ENCODE data around the gene GAST. TPM values are rescaled to one million over a fixed set of nuclear protein-coding genes. Genes with fewer than 3 reads are reported as not detected.
A peak's percentile ranks its signal among the peaks of the same experiment; 100 is the strongest.

Gene GAST
- total RNA-seq, 1 experiment from 2014 or later: not detected

GRCh38 chr17:41664587-41665565 lies 47.3 kb upstream of the GAST start:
- CTCF ChIA-PET: interaction anchor here (0.6 to 11.5 kb wide), 31 partner anchors 11 to 1307 kb away, joined by 3 to 566 read pairs (median 4); partner anchors contain the start of genes KRT13 and KRT9
- BruUV-seq (replicated peaks): no TSS peak
- TF ChIP-seq CTCF (IDR thresholded peaks at IDR 0.05; ENCODE audit: unreplicated experiment): no peak
- POLR2A ChIA-PET: interaction anchor here (0.6 to 7.3 kb wide), 17 partner anchors 9 to 1167 kb away, joined by 3 to 148 read pairs (median 5); partner anchors contain the start of genes EIF1 and KRT17
- peak overlapping the region; percentile 66 for H3K27ac Mint-ChIP-seq (ENCODE audit: low read depth, unreplicated experiment)
- peak overlapping the region; percentile 70 for H3K4me3 Mint-ChIP-seq (ENCODE audit: unreplicated experiment)
- no peaks in the 10 kb centered on the region for H3K36me3 Mint-ChIP-seq (ENCODE audit: insufficient read depth, unreplicated experiment)
- no peaks in the 10 kb centered on the region for H3K9me3 Mint-ChIP-seq (ENCODE audit: unreplicated experiment)
- no peak for DNase-seq (ENCODE audit: unreplicated experiment)
- H3K4me1 Mint-ChIP-seq (ENCODE audit: insufficient read depth, unreplicated experiment): peaks cover 36% of the 10 kb centered on the region
- intact Hi-C loops (cut with micrococcal nuclease): loop anchor here (5.0 kb wide), 1 partner anchor 168 kb away; no protein-coding TSS in a partner anchor
- no peaks in the 10 kb centered on the region for H3K27me3 Mint-ChIP-seq (ENCODE audit: insufficient read depth, unreplicated experiment)

GRCh38 chr17:41665566-41666236 lies 46.4 kb upstream of the GAST start:
- H3K27me3 Mint-ChIP-seq (ENCODE audit: insufficient read depth, unreplicated experiment): no peaks in the 10 kb centered on the region
- peak; percentile 95 for TF ChIP-seq CTCF (IDR thresholded peaks at IDR 0.05; ENCODE audit: unreplicated experiment)
- H3K4me1 Mint-ChIP-seq (ENCODE audit: insufficient read depth, unreplicated experiment): peaks cover 28% of the 10 kb centered on the region
- no peaks in the 10 kb centered on the region for H3K9me3 Mint-ChIP-seq (ENCODE audit: unreplicated experiment)
- no TSS peak for BruUV-seq (replicated peaks)
- CTCF ChIA-PET: interaction anchor here (0.5 to 11.5 kb wide), 32 partner anchors 10 to 1300 kb away, joined by 3 to 566 read pairs (median 4); partner anchors contain the start of gene KRT9
- peak overlapping the region; percentile 66 for H3K27ac Mint-ChIP-seq (ENCODE audit: low read depth, unreplicated experiment)
- H3K36me3 Mint-ChIP-seq (ENCODE audit: insufficient read depth, unreplicated experiment): no peaks in the 10 kb centered on the region
- peak overlapping the region; percentile 70 for H3K4me3 Mint-ChIP-seq (ENCODE audit: unreplicated experiment)
- intact Hi-C loops (cut with micrococcal nuclease): loop anchor here (2.0 kb wide), 4 partner anchors 337 to 1045 kb away; no protein-coding TSS in a partner anchor
- DNase-seq (ENCODE audit: unreplicated experiment): peak; percentile 78
- POLR2A ChIA-PET: interaction anchor here (0.6 to 7.3 kb wide), 16 partner anchors 10 to 1168 kb away, joined by 3 to 148 read pairs (median 4); partner anchors contain the start of gene EIF1

- BruUV-seq (replicated peaks): no TSS peak
Observed at GRCh38 chr17:41666237-41666641, 45.9 kb upstream of the GAST start.

More at GRCh38 chr17:41666237-41666641, 45.9 kb upstream of the GAST start:
- DNase-seq (ENCODE audit: unreplicated experiment): peak; percentile 52
- Mint-ChIP-seq H3K4me1 (ENCODE audit: insufficient read depth, unreplicated experiment) (peaks cover 26% of the 10 kb centered on the region), H3K4me3 (ENCODE audit: unreplicated experiment) (peak overlapping the region; percentile 70), H3K9me3 (ENCODE audit: unreplicated experiment) (no peaks in the 10 kb centered on the region), H3K36me3 (ENCODE audit: insufficient read depth, unreplicated experiment) (no peaks in the 10 kb centered on the region), H3K27ac (ENCODE audit: low read depth, unreplicated experiment) (peak overlapping the region; percentile 66), H3K27me3 (ENCODE audit: insufficient read depth, unreplicated experiment) (no peaks in the 10 kb centered on the region)
- POLR2A ChIA-PET: interaction anchor here (0.8 to 7.3 kb wide), 15 partner anchors 10 to 847 kb away, joined by 3 to 148 read pairs (median 4); partner anchors contain the start of gene EIF1
- CTCF ChIA-PET: interaction anchor here (0.5 to 11.5 kb wide), 29 partner anchors 10 to 1301 kb away, joined by 3 to 566 read pairs (median 4); partner anchors contain the start of gene KRT9
- no peak for TF ChIP-seq CTCF (IDR thresholded peaks at IDR 0.05; ENCODE audit: unreplicated experiment)
- intact Hi-C loops (cut with micrococcal nuclease): loop anchor here (2.0 kb wide), 4 partner anchors 337 to 1045 kb away; no protein-coding TSS in a partner anchor

All from MCF 10A (cell line).